GM23338 (cell line): ENCODE results near the gene KIAA1671. TPM values are rescaled to one million over a fixed set of nuclear protein-coding genes. Genes with fewer than 3 reads are reported as not detected.

Source experiments
- ATAC-seq: fragments of 200-7000 bp; cut with Tn5 transposase; 3 replicates; pipeline ENCODE4 v1.9.1; 2020
- DNase-seq: peaks from one replicate; pipeline ENCODE4 v3.0.0-alpha.2; 2015; ENCODE audit warnings: low spot score
- H2AFZ ChIP-seq: fragments of 200-600 bp; sonication (generic); 2 replicates; pipeline ENCODE4 v1.8.0; 2016; ENCODE audit warnings: antibody characterized with exemption, mild to moderate bottlenecking, moderate library complexity
- H3F3A ChIP-seq: fragments of 200-600 bp; sonication (generic); replicated peaks from 2 replicates; pipeline ENCODE4 v1.8.0; 2017; ENCODE audit warnings: antibody characterized with exemption, mixed run types, low read depth
- H3K27ac ChIP-seq: fragments of 200-600 bp; sonication (generic); 2 replicates; pipeline ENCODE4 v1.6.1; 2016; ENCODE audit warnings: low read depth
- H3K27me3 ChIP-seq: fragments of 200-600 bp; sonication (generic); 2 replicates; pipeline ENCODE4 v1.8.0; 2016; ENCODE audit warnings: mild to moderate bottlenecking, mixed run types, moderate library complexity; ENCODE audit not compliant: insufficient read depth
- H3K36me3 ChIP-seq: fragments of 200-600 bp; sonication (generic); 2 replicates; pipeline ENCODE4 v1.8.0; 2016; ENCODE audit warnings: mild to moderate bottlenecking; ENCODE audit not compliant: insufficient read depth
- H3K4me1 ChIP-seq: fragments of 200-600 bp; sonication (generic); 2 replicates; pipeline ENCODE4 v1.8.0; 2016; ENCODE audit warnings: mild to moderate bottlenecking, moderate library complexity; ENCODE audit not compliant: insufficient read depth
- H3K4me2 ChIP-seq: fragments of 200-600 bp; sonication (generic); 2 replicates; pipeline ENCODE4 v1.7.1; 2017; ENCODE audit warnings: mixed run types
- H3K4me3 ChIP-seq: fragments of 200-600 bp; sonication (generic); 2 replicates; pipeline ENCODE4 v1.6.1; 2016; ENCODE audit warnings: mixed run types
- H3K79me2 ChIP-seq: fragments of 200-600 bp; sonication (generic); replicated peaks from 2 replicates; pipeline ENCODE4 v1.8.0; 2017; ENCODE audit warnings: mild to moderate bottlenecking; ENCODE audit not compliant: insufficient read depth
- H3K9me2 ChIP-seq: fragments of 200-600 bp; sonication (generic); 2 replicates; pipeline ENCODE4 v1.8.0; 2017; ENCODE audit not compliant: insufficient read depth
- H4K20me1 ChIP-seq: fragments of 200-600 bp; sonication (generic); replicated peaks from 2 replicates; pipeline ENCODE4 v1.8.0; 2017; ENCODE audit warnings: mild to moderate bottlenecking; ENCODE audit not compliant: insufficient read depth
- H3K27ac Mint-ChIP-seq: 2 replicates; pipeline ENCODE4 v1.8.0; 2020; ENCODE audit warnings: inconsistent platforms, mild to moderate bottlenecking, moderate library complexity, mixed read lengths
- H3K27me3 Mint-ChIP-seq: 3 replicates; pipeline ENCODE4 v1.8.0; 2022; ENCODE audit warnings: low read depth, mild to moderate bottlenecking, moderate library complexity, mixed read lengths, inconsistent platforms; ENCODE audit not compliant: insufficient read depth, poor library complexity
- H3K36me3 Mint-ChIP-seq: 3 replicates; pipeline ENCODE4 v1.8.0; 2021; ENCODE audit warnings: low read depth, mild to moderate bottlenecking, inconsistent platforms, moderate library complexity, mixed read lengths
- H3K4me1 Mint-ChIP-seq: 3 replicates; pipeline ENCODE4 v1.8.0; 2020; ENCODE audit warnings: mild to moderate bottlenecking, inconsistent platforms, mixed read lengths
- H3K4me3 Mint-ChIP-seq: 3 replicates; pipeline ENCODE4 v1.8.0; 2021; ENCODE audit warnings: moderate library complexity, mild to moderate bottlenecking, inconsistent platforms, mixed read lengths
- H3K9me3 Mint-ChIP-seq: 3 replicates; pipeline ENCODE4 v1.8.0; 2020; ENCODE audit warnings: moderate library complexity, mild to moderate bottlenecking, inconsistent platforms, mixed read lengths
- CREB1 ChIP-seq: fragments of 250-450 bp; sonication (Bioruptor Pico); IDR thresholded peaks from 2 replicates; pipeline ENCODE4 v1.5.0; 2020; ENCODE audit warnings: low read depth, mild to moderate bottlenecking, moderate library complexity
- CTCF ChIP-seq, 2 experiments: fragments of 200-600 bp in 1 of 2; sonication (generic) in 1 of 2; conservative IDR thresholded peaks; 2 replicates each; pipeline versions ENCODE4 v1.5.1 to v1.6.1; 2016 to 2017; ENCODE audit warnings: antibody characterized with exemption in 2 of 2, low read depth in 2 of 2, mild to moderate bottlenecking in 2 of 2, moderate library complexity in 1 of 2
- POLR2AphosphoS5 ChIP-seq: IDR thresholded peaks from 2 replicates; pipeline ENCODE4 v1.6.1; 2016; ENCODE audit warnings: antibody characterized with exemption, low read depth
- ZNF331 ChIP-seq: fragments of 250-450 bp; sonication (Bioruptor Pico); IDR thresholded peaks from 2 replicates; pipeline ENCODE4 v1.5.0; 2020; ENCODE audit warnings: low read depth, mild to moderate bottlenecking, moderate library complexity
- polyA plus RNA-seq: library from polyadenylated mRNA; unstranded; fragments of >200 nt; fragmentation: Nextera tagmentation; extraction: Ambion mirVana; gene quantifications from 2 replicates; pipeline ENCODE4 v1.2.1, GENCODE V29; 2016
- total RNA-seq: library from RNA; depleted of rRNA; stranded (reverse); fragments of >200 nt; shearing (Covaris generic); gene quantifications from 2 replicates; pipeline ENCODE4 v1.2.3, GENCODE V29; 2014
- TF ChIP-seq, protein P1 (sequence below): IDR thresholded peaks from one replicate; pipeline ENCODE4 v1.6.1; 2018; ENCODE audit warnings: antibody characterized with exemption; ENCODE audit not compliant: unreplicated experiment
- TF ChIP-seq, protein P2 (sequence below): fragments of 250-450 bp; sonication (Bioruptor Pico); IDR thresholded peaks from 2 replicates; pipeline ENCODE4 v1.5.0; 2020; ENCODE audit warnings: mild to moderate bottlenecking, moderate library complexity

KIAA1671 gene
- total and polyA plus RNA-seq, 2 experiments from 2014 or later, result 6.1 to 27.2 TPM

DNA sequence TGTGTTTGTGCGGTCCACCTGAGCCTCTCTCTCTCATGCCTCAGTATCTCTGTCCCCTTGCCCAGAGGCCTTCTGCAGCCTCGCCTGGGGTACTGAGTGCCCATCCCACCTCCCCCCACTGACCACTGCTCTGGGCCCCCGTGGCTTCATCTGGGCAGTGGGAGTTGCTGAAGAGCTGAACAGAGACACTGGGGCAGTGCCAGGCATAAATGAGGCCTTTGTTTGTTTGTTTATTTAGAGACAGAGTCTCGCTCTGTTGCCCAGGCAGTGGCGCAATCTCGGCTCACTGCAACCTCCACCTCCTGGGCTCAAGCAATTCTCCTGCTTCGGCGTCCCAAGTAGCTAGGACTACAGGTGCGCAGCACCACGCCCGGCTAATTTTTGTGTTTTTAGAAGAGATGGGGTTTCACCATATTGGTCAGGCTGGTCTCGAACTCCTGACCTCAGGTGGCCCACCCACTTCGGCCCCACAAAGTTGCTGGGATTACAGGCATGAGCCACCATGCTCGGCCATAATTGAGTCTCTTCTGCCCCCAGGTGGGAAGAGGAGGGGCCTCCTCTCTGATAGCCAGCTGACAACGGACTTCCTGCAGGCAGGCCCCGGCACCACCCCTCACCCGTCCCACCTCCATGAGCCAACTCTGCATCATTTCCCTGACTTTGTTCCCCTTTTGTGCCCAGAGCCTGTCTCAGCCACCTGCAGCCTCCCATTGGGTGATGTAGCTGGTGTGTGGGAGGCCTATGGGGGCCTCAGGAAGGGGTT, 256.4 kb downstream of the KIAA1671 start:
- Histone ChIP-seq H3K79me2 (no peaks in the 10 kb centered on the region), H3K4me2 (no peak overlapping the region), H3K36me3 (no peaks in the 10 kb centered on the region), H3K9me2 (no peaks in the 10 kb centered on the region), H3K4me3 (no peak overlapping the region), H3K4me1 (no peaks in the 10 kb centered on the region), H3K27me3 (no peaks in the 10 kb centered on the region), H3F3A (no peaks in the 10 kb centered on the region), H2AFZ (no peak overlapping the region), H3K27ac (no peak overlapping the region), H4K20me1 (no peaks in the 10 kb centered on the region)
- H3K4me1 Mint-ChIP-seq, result no peaks in the 10 kb centered on the region
- H3K4me3 Mint-ChIP-seq, result no peak overlapping the region
- ATAC-seq, result peak; percentile 75
- TF ChIP-seq CTCF (conservative IDR thresholded peaks at IDR 0.05; ENCODE audit: low read depth in 2 of 2), result peak; percentile 21 to 49; a peak in 3 of 4 replicates
- TF ChIP-seq, protein P1, sequence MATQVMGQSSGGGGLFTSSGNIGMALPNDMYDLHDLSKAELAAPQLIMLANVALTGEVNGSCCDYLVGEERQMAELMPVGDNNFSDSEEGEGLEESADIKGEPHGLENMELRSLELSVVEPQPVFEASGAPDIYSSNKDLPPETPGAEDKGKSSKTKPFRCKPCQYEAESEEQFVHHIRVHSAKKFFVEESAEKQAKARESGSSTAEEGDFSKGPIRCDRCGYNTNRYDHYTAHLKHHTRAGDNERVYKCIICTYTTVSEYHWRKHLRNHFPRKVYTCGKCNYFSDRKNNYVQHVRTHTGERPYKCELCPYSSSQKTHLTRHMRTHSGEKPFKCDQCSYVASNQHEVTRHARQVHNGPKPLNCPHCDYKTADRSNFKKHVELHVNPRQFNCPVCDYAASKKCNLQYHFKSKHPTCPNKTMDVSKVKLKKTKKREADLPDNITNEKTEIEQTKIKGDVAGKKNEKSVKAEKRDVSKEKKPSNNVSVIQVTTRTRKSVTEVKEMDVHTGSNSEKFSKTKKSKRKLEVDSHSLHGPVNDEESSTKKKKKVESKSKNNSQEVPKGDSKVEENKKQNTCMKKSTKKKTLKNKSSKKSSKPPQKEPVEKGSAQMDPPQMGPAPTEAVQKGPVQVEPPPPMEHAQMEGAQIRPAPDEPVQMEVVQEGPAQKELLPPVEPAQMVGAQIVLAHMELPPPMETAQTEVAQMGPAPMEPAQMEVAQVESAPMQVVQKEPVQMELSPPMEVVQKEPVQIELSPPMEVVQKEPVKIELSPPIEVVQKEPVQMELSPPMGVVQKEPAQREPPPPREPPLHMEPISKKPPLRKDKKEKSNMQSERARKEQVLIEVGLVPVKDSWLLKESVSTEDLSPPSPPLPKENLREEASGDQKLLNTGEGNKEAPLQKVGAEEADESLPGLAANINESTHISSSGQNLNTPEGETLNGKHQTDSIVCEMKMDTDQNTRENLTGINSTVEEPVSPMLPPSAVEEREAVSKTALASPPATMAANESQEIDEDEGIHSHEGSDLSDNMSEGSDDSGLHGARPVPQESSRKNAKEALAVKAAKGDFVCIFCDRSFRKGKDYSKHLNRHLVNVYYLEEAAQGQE, result no peak
- 0 out of 3 replicates have a peak, but pooled peaks cover 4% of the 10 kb centered on the region for H3K36me3 Mint-ChIP-seq
- peak; percentile 47 for DNase-seq
- H3K27me3 Mint-ChIP-seq, result peaks cover 2% of the 10 kb centered on the region
- no peak overlapping the region for H3K27ac Mint-ChIP-seq
- H3K9me3 Mint-ChIP-seq, result peaks cover 10% of the 10 kb centered on the region

GRCh38 chr22:25210793-25211192, 258.3 kb downstream of the KIAA1671 start:
- Histone ChIP-seq H3K4me2 (no peak overlapping the region), H3K27me3 (no peaks in the 10 kb centered on the region), H3K36me3 (no peaks in the 10 kb centered on the region), H3K79me2 (no peaks in the 10 kb centered on the region), H3K4me1 (no peaks in the 10 kb centered on the region), H3K9me2 (no peaks in the 10 kb centered on the region), H3F3A (no peaks in the 10 kb centered on the region), H4K20me1 (no peaks in the 10 kb centered on the region), H3K4me3 (no peak overlapping the region), H3K27ac (no peak overlapping the region), H2AFZ (no peak overlapping the region)
- ATAC-seq, result no peak
- Mint-ChIP-seq H3K36me3 (0 out of 3 replicates have a peak, but pooled peaks cover 4% of the 10 kb centered on the region), H3K27me3 (no peaks in the 10 kb centered on the region), H3K9me3 (peaks cover 13% of the 10 kb centered on the region), H3K4me1 (no peaks in the 10 kb centered on the region), H3K27ac (no peak overlapping the region), H3K4me3 (no peak overlapping the region)
- no peak for DNase-seq
- TF ChIP-seq CTCF (conservative IDR thresholded peaks at IDR 0.05; ENCODE audit: low read depth in 2 of 2) (no peak), ZNF331 (CRISPR knock-in tag) (no peak), POLR2AphosphoS5 (no peak), CREB1 (CRISPR knock-in tag) (no peak)
- TF ChIP-seq, protein P2, sequence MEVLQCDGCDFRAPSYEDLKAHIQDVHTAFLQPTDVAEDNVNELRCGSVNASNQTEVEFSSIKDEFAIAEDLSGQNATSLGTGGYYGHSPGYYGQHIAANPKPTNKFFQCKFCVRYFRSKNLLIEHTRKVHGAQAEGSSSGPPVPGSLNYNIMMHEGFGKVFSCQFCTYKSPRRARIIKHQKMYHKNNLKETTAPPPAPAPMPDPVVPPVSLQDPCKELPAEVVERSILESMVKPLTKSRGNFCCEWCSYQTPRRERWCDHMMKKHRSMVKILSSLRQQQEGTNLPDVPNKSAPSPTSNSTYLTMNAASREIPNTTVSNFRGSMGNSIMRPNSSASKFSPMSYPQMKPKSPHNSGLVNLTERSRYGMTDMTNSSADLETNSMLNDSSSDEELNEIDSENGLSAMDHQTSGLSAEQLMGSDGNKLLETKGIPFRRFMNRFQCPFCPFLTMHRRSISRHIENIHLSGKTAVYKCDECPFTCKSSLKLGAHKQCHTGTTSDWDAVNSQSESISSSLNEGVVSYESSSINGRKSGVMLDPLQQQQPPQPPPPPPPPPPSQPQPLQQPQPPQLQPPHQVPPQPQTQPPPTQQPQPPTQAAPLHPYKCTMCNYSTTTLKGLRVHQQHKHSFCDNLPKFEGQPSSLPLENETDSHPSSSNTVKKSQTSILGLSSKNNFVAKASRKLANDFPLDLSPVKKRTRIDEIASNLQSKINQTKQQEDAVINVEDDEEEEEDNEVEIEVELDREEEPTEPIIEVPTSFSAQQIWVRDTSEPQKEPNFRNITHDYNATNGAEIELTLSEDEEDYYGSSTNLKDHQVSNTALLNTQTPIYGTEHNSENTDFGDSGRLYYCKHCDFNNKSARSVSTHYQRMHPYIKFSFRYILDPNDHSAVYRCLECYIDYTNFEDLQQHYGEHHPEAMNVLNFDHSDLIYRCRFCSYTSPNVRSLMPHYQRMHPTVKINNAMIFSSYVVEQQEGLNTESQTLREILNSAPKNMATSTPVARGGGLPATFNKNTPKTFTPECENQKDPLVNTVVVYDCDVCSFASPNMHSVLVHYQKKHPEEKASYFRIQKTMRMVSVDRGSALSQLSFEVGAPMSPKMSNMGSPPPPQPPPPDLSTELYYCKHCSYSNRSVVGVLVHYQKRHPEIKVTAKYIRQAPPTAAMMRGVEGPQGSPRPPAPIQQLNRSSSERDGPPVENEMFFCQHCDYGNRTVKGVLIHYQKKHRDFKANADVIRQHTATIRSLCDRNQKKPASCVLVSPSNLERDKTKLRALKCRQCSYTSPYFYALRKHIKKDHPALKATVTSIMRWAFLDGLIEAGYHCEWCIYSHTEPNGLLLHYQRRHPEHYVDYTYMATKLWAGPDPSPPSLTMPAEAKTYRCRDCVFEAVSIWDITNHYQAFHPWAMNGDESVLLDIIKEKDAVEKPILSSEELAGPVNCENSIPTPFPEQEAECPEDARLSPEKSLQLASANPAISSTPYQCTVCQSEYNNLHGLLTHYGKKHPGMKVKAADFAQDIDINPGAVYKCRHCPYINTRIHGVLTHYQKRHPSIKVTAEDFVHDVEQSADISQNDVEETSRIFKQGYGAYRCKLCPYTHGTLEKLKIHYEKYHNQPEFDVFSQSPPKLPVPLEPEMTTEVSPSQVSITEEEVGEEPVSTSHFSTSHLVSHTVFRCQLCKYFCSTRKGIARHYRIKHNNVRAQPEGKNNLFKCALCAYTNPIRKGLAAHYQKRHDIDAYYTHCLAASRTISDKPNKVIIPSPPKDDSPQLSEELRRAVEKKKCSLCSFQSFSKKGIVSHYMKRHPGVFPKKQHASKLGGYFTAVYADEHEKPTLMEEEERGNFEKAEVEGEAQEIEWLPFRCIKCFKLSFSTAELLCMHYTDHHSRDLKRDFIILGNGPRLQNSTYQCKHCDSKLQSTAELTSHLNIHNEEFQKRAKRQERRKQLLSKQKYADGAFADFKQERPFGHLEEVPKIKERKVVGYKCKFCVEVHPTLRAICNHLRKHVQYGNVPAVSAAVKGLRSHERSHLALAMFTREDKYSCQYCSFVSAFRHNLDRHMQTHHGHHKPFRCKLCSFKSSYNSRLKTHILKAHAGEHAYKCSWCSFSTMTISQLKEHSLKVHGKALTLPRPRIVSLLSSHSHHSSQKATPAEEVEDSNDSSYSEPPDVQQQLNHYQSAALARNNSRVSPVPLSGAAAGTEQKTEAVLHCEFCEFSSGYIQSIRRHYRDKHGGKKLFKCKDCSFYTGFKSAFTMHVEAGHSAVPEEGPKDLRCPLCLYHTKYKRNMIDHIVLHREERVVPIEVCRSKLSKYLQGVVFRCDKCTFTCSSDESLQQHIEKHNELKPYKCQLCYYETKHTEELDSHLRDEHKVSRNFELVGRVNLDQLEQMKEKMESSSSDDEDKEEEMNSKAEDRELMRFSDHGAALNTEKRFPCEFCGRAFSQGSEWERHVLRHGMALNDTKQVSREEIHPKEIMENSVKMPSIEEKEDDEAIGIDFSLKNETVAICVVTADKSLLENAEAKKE (CRISPR knock-in tag), result no peak
